Tibial artery (tissue), 4 donors: ENCODE measurements around the gene CKB.

Experiments used
- DNase-seq, 2 donors: peaks; one replicate each; pipeline ENCODE4 v3.0.0-alpha.2; 2019
- H3K27ac ChIP-seq, 2 donors: fragments of 200-600 bp; sonication (generic) in 1 of 2; 1 replicate in 1 of 2; 2 replicates in 1 of 2; pipeline ENCODE4 v1.5.1; 2018 to 2019; ENCODE audit warnings: mild to moderate bottlenecking in 1 of 2
- H3K27me3 ChIP-seq, 2 donors: fragments of 200-600 bp; sonication (generic) in 1 of 2; one replicate each; pipeline versions ENCODE4 v1.5.1 to v1.6.0; 2016 to 2019
- H3K36me3 ChIP-seq, 3 donors: fragments of 200-600 bp; sonication (generic) in 2 of 3; one replicate each; pipeline ENCODE4 v1.5.1; 2016 to 2019; ENCODE audit warnings: mild to moderate bottlenecking in 2 of 3
- H3K4me1 ChIP-seq, 4 donors: fragments of 200-600 bp; sonication (generic) in 2 of 4; 1 replicate in 3 of 4; 2 replicates in 1 of 4; pipeline ENCODE4 v1.5.1; 2016 to 2019
- H3K4me3 ChIP-seq, 2 donors: fragments of 200-600 bp; sonication (generic) in 1 of 2; 1 replicate in 1 of 2; 2 replicates in 1 of 2; pipeline ENCODE4 v1.5.1; 2018 to 2019; ENCODE audit warnings: mild to moderate bottlenecking in 2 of 2
- H3K9me3 ChIP-seq, 3 donors: fragments of 200-600 bp; sonication (generic) in 1 of 3; one replicate each; pipeline ENCODE4 v1.5.1; 2016 to 2019
- CTCF ChIP-seq, 2 experiments: fragments of 200-600 bp in 1 of 2; fragments of 450-650 bp in 1 of 2; IDR thresholded peaks; one replicate each; pipeline ENCODE4 v1.5.1; 2017 to 2019; ENCODE audit warnings: antibody characterized with exemption in 2 of 2, mild to moderate bottlenecking in 1 of 2, moderate library complexity in 1 of 2
- intact Hi-C: fragments of 100-400 bp; cut with DNase I; formaldehyde crosslinking; loops from one replicate; pipeline ENCODE4 v1.15.0; 2023; ENCODE audit warnings: low total_unique reads

Gene CKB

GRCh38 chr14:103562429-103563225 is 40.0 kb upstream of the CKB start, which contains the start of the genes BAG5 and COA8:
Gene BAG5 (minus strand): TSS chr14:103562657. CDS start chr14:103561164, 1,493 bp downstream.
Gene COA8 (plus strand): TSS chr14:103562960. CDS start chr14:103563002, 42 bp downstream.
- H3K9me3 ChIP-seq = no peaks in the 10 kb centered on the region
- H3K4me3 ChIP-seq = peak within 1 kb of the TSS; percentile 94 to 96
- peaks cover 0 to 79% (median 51%) of the 10 kb centered on the region in 4 donors for H3K4me1 ChIP-seq
- peaks cover 16 to 25% (median 16%) of the 10 kb centered on the region in 3 donors for H3K36me3 ChIP-seq
- no peaks in the 10 kb centered on the region for H3K27me3 ChIP-seq
- DNase-seq = peak; percentile 76 to 91
- peak within 1 kb of the TSS; percentile 92 to 94 for H3K27ac ChIP-seq
- no peak for TF ChIP-seq CTCF (IDR thresholded peaks at IDR 0.05)
- intact Hi-C loops = loop anchor here (5.0 kb wide), 2 partner anchors 65 to 360 kb away; partner anchors contain the start of gene KLC1

DNA sequence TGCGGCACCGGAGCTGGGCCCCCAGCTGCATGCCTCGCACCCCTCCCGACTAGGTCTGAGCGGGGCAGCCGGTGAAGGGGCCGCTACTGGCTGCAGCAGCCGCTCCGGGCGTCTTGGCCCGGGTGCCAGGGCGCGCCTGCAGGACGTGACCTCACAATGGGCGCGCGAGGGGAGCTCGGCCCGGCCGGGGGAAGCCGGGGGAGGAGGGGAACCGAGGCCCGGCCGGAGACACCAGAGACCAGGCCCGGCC is 39.5 kb upstream of the CKB start:
- no peaks in the 10 kb centered on the region for H3K9me3 ChIP-seq
- no peak for TF ChIP-seq CTCF (IDR thresholded peaks at IDR 0.05)
- H3K4me3 ChIP-seq = peak overlapping the region; percentile 94 to 96
- peaks cover 16 to 25% (median 16%) of the 10 kb centered on the region in 3 donors for H3K36me3 ChIP-seq
- peaks cover 0 to 84% (median 53%) of the 10 kb centered on the region in 4 donors for H3K4me1 ChIP-seq
- peak in 1 of 2 donors; percentile 77 for DNase-seq
- intact Hi-C loops = loop anchor here (5.0 kb wide), 2 partner anchors 65 to 360 kb away; partner anchors contain the start of gene KLC1
- no peaks in the 10 kb centered on the region for H3K27me3 ChIP-seq
- peak overlapping the region; percentile 92 to 94 for H3K27ac ChIP-seq

DNA sequence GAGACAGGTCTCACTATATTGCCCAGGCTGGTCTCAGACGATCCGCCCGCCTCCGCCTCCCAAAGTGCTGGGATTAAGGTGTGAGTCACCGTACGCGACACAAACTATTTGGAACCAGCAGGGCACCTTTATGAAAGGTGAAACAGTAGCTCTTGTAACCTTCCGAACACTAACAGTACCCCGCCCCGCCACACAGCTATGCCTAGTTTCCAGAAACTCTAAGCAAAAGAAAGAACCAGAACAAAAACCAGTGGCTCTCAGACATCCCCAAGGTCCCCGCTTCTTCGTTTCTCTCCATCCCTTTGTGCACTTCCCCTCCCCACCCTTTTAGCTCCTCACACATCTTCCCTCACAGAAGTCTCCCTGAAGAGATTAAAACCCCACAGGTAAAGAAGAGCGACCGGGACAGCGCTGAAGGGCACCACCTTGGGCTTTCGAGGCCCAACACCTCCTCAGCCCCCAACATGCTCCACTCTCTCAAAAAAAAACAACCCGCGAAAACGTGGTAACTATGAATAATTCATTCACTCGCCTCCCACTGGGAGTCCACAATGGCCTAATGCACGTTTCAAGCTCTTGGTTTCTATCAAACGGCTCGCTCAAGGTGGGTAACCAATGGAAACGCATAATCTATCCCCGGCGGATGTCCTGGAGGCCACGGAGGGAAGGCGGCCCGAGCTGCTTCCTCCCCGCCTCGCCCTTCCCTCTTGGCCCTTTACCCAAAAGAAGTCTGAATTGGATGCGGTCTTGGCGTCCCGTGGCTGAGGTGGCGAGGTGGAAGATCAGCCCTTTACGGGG is 39.0 kb upstream of the CKB start:
- intact Hi-C loops = loop anchor here (5.0 kb wide), 2 partner anchors 66 to 361 kb away; partner anchors contain the start of gene KLC1
- H3K4me1 ChIP-seq = peaks cover 0 to 85% (median 53%) of the 10 kb centered on the region in 4 donors

DNA sequence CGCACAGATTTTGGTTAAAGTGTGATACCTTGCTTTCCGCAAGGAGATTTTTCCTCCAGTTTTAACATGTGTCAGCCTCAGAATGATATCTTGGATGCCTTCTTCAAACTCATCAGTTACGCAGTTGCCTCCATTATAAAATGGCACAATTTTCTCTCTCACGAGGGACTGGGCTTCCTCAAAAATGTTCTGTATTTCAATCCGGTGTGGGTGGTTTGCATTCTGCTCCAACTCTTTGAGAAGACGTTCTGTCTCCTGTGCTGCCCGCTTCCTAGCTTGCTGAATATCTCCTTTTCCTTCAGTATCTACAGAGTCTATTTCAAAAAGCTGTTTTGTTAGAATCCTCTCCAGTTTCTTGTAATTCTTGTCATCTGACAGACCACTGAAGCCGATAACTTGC is 38.1 kb upstream of the CKB start:
- Histone ChIP-seq H3K4me1 (peaks cover 0 to 83% (median 48%) of the 10 kb centered on the region in 4 donors), H3K36me3 (peaks cover 16 to 25% (median 16%) of the 10 kb centered on the region in 3 donors), H3K9me3 (no peaks in the 10 kb centered on the region), H3K27me3 (no peaks in the 10 kb centered on the region), H3K4me3 (peak overlapping the region in 1 of 2 donors; percentile 94), H3K27ac (peak overlapping the region; percentile 92 to 94)
- no peak for DNase-seq
- TF ChIP-seq CTCF (IDR thresholded peaks at IDR 0.05) = no peak
- intact Hi-C loops = loop anchor here (5.0 kb wide), 2 partner anchors 67 to 362 kb away; partner anchors contain the start of gene KLC1

More for the DNA sequence above, 39.0 kb upstream of the CKB start:
- H3K9me3 ChIP-seq = no peaks in the 10 kb centered on the region
- peak overlapping the region; percentile 92 to 94 for H3K27ac ChIP-seq
- DNase-seq = no peak
- H3K4me3 ChIP-seq = peak overlapping the region; percentile 94 to 96
- H3K27me3 ChIP-seq = no peaks in the 10 kb centered on the region
- peaks cover 16 to 25% (median 16%) of the 10 kb centered on the region in 3 donors for H3K36me3 ChIP-seq
- no peak for TF ChIP-seq CTCF (IDR thresholded peaks at IDR 0.05)

DNA sequence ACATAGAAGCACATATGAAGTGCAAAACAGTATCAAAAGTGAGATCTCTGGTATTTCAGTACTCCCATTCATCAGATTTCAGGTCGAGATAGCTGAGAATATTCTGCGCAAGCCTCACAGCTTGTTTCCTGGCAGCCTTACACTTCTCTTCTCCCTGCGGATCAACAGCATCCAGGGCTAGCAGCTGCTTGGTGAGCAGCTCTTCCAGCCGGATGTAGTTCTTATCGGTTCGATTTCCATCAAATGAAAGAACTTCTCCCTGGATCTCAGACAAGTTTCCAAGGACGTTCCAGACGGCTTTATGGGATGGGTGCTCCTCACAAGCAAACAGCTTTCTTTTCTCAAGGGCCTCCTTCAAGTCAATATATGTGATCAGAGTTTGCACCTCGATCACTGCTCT is 37.1 kb upstream of the CKB start:
- no peak overlapping the region for H3K4me3 ChIP-seq
- no peak for TF ChIP-seq CTCF (IDR thresholded peaks at IDR 0.05)
- no peak for DNase-seq
- no peaks in the 10 kb centered on the region for H3K9me3 ChIP-seq
- peaks cover 0 to 78% (median 46%) of the 10 kb centered on the region in 4 donors for H3K4me1 ChIP-seq
- H3K36me3 ChIP-seq = peaks cover 16 to 25% (median 16%) of the 10 kb centered on the region in 3 donors
- no peak overlapping the region for H3K27ac ChIP-seq
- no peaks in the 10 kb centered on the region for H3K27me3 ChIP-seq
- intact Hi-C loops = loop anchor here (5.0 kb wide), 2 partner anchors 68 to 363 kb away; partner anchors contain the start of gene KLC1
